Measurements from ENCODE around the gene STX2.
"Not testable (repeated sequence)": the region's sequence is repeated elsewhere in the genome, so short reads cannot be mapped to it uniquely, and the experiment has no call there.

Gene STX2

GRCh38 chr12:130868412-130868811, 29.4 kb upstream of the STX2 start:
- DNase-seq: no peak

GRCh38 chr12:130863298-130863697, 24.2 kb upstream of the STX2 start:
- no peak for DNase-seq

- DNase-seq: not testable (repeated sequence)
Observed at GRCh38 chr12:130862771-130863170, 23.7 kb upstream of the STX2 start.

GRCh38 chr12:130862161-130862560, 23.1 kb upstream of the STX2 start:
- DNase-seq: no peak

- DNase-seq: no peak
Observed at GRCh38 chr12:130860311-130860710, 21.3 kb upstream of the STX2 start.

- DNase-seq: no peak
Observed at GRCh38 chr12:130859161-130859560, 20.1 kb upstream of the STX2 start.

- no peak for DNase-seq
Observed at GRCh38 chr12:130858084-130858483, 19.0 kb upstream of the STX2 start.

GRCh38 chr12:130856088-130856487, 17.0 kb upstream of the STX2 start:
- DNase-seq: no peak

- no peak for DNase-seq
Observed at GRCh38 chr12:130850418-130851021, 11.5 kb upstream of the STX2 start.

- DNase-seq: no peak
Observed at GRCh38 chr12:130849561-130850417, 10.7 kb upstream of the STX2 start.

- DNase-seq: not testable (repeated sequence)
Observed at GRCh38 chr12:130848785-130849305, 9.8 kb upstream of the STX2 start.

- DNase-seq: not testable (repeated sequence)
Observed at GRCh38 chr12:130848105-130848504, 9.1 kb upstream of the STX2 start.

- DNase-seq: no peak
Observed at GRCh38 chr12:130847112-130847511, 8.1 kb upstream of the STX2 start.

GRCh38 chr12:130846369-130846768, 7.3 kb upstream of the STX2 start:
- DNase-seq: no peak

- DNase-seq: no peak
Observed at GRCh38 chr12:130839770-130840404, 837 bp upstream of the STX2 start.

- no peak for DNase-seq
Observed at GRCh38 chr12:130838284-130838950, 633 bp downstream of the STX2 start.

GRCh38 chr12:130835436-130835835, 3.6 kb downstream of the STX2 start:
- DNase-seq: no peak

- DNase-seq: no peak
Observed at GRCh38 chr12:130835011-130835410, 4.0 kb downstream of the STX2 start.

- no peak for DNase-seq
Observed at GRCh38 chr12:130832561-130833209, 6.4 kb downstream of the STX2 start.

GRCh38 chr12:130831876-130832405, 7.1 kb downstream of the STX2 start:
- DNase-seq: no peak

GRCh38 chr12:130831246-130831645, 7.8 kb downstream of the STX2 start:
- DNase-seq: no peak

- no peak for DNase-seq
Observed at GRCh38 chr12:130830246-130830551, 8.9 kb downstream of the STX2 start.

Measured in GOT3 (cell line).